Lower lobe of right lung (tissue), 2 donors: ENCODE data around the gene DEPP1. TPM values are rescaled to one million over a fixed set of nuclear protein-coding genes. Genes with fewer than 3 reads are reported as not detected.

ENCODE experiments used
- ATAC-seq, 2 donors: fragments of 200-7000 bp; cut with Tn5 transposase; one replicate each; pipeline ENCODE4 v1.9.1; 2020 to 2022; ENCODE audit warnings: mild to moderate bottlenecking in 2 of 2, moderate library complexity in 2 of 2
- DNase-seq: peaks from one replicate; pipeline ENCODE4 v3.0.0-alpha.2; 2020
- H3K27ac ChIP-seq: fragments of 200-600 bp; one replicate; pipeline ENCODE4 v1.8.0; 2022
- H3K27me3 ChIP-seq: fragments of 200-600 bp; one replicate; pipeline ENCODE4 v1.8.0; 2022; ENCODE audit warnings: low read depth
- H3K36me3 ChIP-seq: fragments of 200-600 bp; one replicate; pipeline ENCODE4 v1.8.0; 2022; ENCODE audit warnings: mild to moderate bottlenecking
- H3K4me1 ChIP-seq: fragments of 200-600 bp; one replicate; pipeline ENCODE4 v1.8.0; 2022
- H3K4me3 ChIP-seq: fragments of 200-600 bp; one replicate; pipeline ENCODE4 v1.8.0; 2022; ENCODE audit warnings: mild to moderate bottlenecking
- H3K9me3 ChIP-seq: fragments of 200-600 bp; one replicate; pipeline ENCODE4 v1.8.0; 2022
- CTCF ChIP-seq: fragments of 200-600 bp; IDR thresholded peaks from one replicate; pipeline ENCODE4 v1.8.0; 2022; ENCODE audit warnings: antibody characterized with exemption, mild to moderate bottlenecking
- intact Hi-C: fragments of 100-400 bp; cut with DNase I; formaldehyde crosslinking; loops from one replicate; pipeline ENCODE4 v1.11.0; 2022
- total RNA-seq: library from RNA; stranded (reverse); fragmentation: NEBNext Ultra II Directional; extraction: Animal tissue kit (Norgen Biotek cat#: 25700); gene quantifications from one replicate; pipeline ENCODE4 v1.2.1, GENCODE V29; 2021
- donor health status: DM: no; HTN: yes; CAD: no; lungs with severe emphysema.

Gene DEPP1
- total RNA-seq, 1 donor from 2014 or later, result 108 TPM

GRCh38 chr10:44983895-44984278, 5.3 kb upstream of the DEPP1 start:
- no peak for DNase-seq
- intact Hi-C loops, result no loop called here
- Histone ChIP-seq H3K36me3 (peaks cover 35% of the 10 kb centered on the region), H3K27ac (peak overlapping the region; percentile 72), H3K4me1 (peaks cover 84% of the 10 kb centered on the region), H3K27me3 (no peaks in the 10 kb centered on the region), H3K4me3 (no peak overlapping the region), H3K9me3 (no peaks in the 10 kb centered on the region)
- ATAC-seq, result no peak
- no peak for TF ChIP-seq CTCF

- ATAC-seq (no peak), DNase-seq (no peak)
- peak overlapping the region; percentile 72 for H3K27ac ChIP-seq
- H3K36me3 ChIP-seq, result peaks cover 30% of the 10 kb centered on the region
- intact Hi-C loops, result no loop called here
- H3K9me3 ChIP-seq, result no peaks in the 10 kb centered on the region
- no peaks in the 10 kb centered on the region for H3K27me3 ChIP-seq
- no peak for TF ChIP-seq CTCF
- H3K4me3 ChIP-seq, result no peak overlapping the region
- peaks cover 88% of the 10 kb centered on the region for H3K4me1 ChIP-seq
Measured at GRCh38 chr10:44983066-44983894, 4.7 kb upstream of the DEPP1 start.

GRCh38 chr10:44982496-44982895, 3.9 kb upstream of the DEPP1 start:
- Histone ChIP-seq H3K27ac (peak overlapping the region; percentile 70), H3K4me1 (peaks cover 96% of the 10 kb centered on the region), H3K9me3 (no peaks in the 10 kb centered on the region), H3K4me3 (no peak overlapping the region), H3K36me3 (peaks cover 33% of the 10 kb centered on the region), H3K27me3 (no peaks in the 10 kb centered on the region)
- no peak for TF ChIP-seq CTCF
- DNase-seq (peak; percentile 42), ATAC-seq (no peak)
- intact Hi-C loops, result no loop called here

- no peak for TF ChIP-seq CTCF
- Histone ChIP-seq H3K27me3 (no peaks in the 10 kb centered on the region), H3K27ac (peak overlapping the region; percentile 70), H3K36me3 (peaks cover 37% of the 10 kb centered on the region), H3K4me3 (no peak overlapping the region), H3K4me1 (peaks cover 96% of the 10 kb centered on the region), H3K9me3 (no peaks in the 10 kb centered on the region)
- ATAC-seq (no peak), DNase-seq (peak; percentile 47)
- intact Hi-C loops, result no loop called here
Measured at GRCh38 chr10:44982114-44982460, 3.5 kb upstream of the DEPP1 start.

- TF ChIP-seq CTCF, result no peak
- peaks cover 38% of the 10 kb centered on the region for H3K36me3 ChIP-seq
- H3K4me3 ChIP-seq, result no peak overlapping the region
- intact Hi-C loops, result no loop called here
- H3K27ac ChIP-seq, result peak overlapping the region; percentile 70
- ATAC-seq (no peak), DNase-seq (peak; percentile 42)
- peaks cover 96% of the 10 kb centered on the region for H3K4me1 ChIP-seq
- H3K27me3 ChIP-seq, result no peaks in the 10 kb centered on the region
- no peaks in the 10 kb centered on the region for H3K9me3 ChIP-seq
Measured at GRCh38 chr10:44981172-44982113, 2.8 kb upstream of the DEPP1 start.
